NCI-H345 treated with DMSO at 0.1 percent for 48 hours (cell line): ENCODE results near the gene TRIP10.

Source experiments
- DNase-seq: peaks from one replicate; lab custom pipeline; 2025; ENCODE audit not compliant: unreplicated experiment; lab: John Stamatoyannopoulos, UW

The TRIP10 gene

GRCh38 chr19:6725513-6726231 lies 13.8 kb upstream of the TRIP10 start:
- DNase-seq = no peak

- no peak for DNase-seq
Observed at GRCh38 chr19:6728346-6728745, 11.1 kb upstream of the TRIP10 start.

GRCh38 chr19:6729573-6730152 lies 9.8 kb upstream of the TRIP10 start:
- no peak for DNase-seq

- no peak for DNase-seq
Observed at GRCh38 chr19:6730153-6730804, 9.2 kb upstream of the TRIP10 start.

GRCh38 chr19:6730941-6731670 lies 8.4 kb upstream of the TRIP10 start:
- no peak for DNase-seq

- no peak for DNase-seq
Observed at GRCh38 chr19:6731822-6732221, 7.7 kb upstream of the TRIP10 start.

GRCh38 chr19:6732803-6733337 lies 6.6 kb upstream of the TRIP10 start:
- DNase-seq = no peak

- DNase-seq = no peak
Observed at GRCh38 chr19:6733338-6734095, 6.0 kb upstream of the TRIP10 start.

- DNase-seq = no peak
Observed at GRCh38 chr19:6734096-6734696, 5.3 kb upstream of the TRIP10 start.

- no peak for DNase-seq
Observed at GRCh38 chr19:6735181-6735911, 4.1 kb upstream of the TRIP10 start.

GRCh38 chr19:6736169-6736916 lies 3.1 kb upstream of the TRIP10 start:
- DNase-seq = peak; percentile 17

- DNase-seq = no peak
Observed at GRCh38 chr19:6736917-6737283, 2.6 kb upstream of the TRIP10 start.

GRCh38 chr19:6737284-6737872 lies 2.1 kb upstream of the TRIP10 start, which contains the start of gene GPR108:
GPR108 (minus strand) TSS chr19:6737580; CDS start chr19:6737576, 4 bp downstream.
- peak; percentile 99 for DNase-seq

- no peak for DNase-seq
Observed at GRCh38 chr19:6737873-6738786, 1.4 kb upstream of the TRIP10 start.

GRCh38 chr19:6738787-6739389 lies 592 bp upstream of the TRIP10 start:
- no peak for DNase-seq

- DNase-seq = no peak
Observed at GRCh38 chr19:6739883-6740588, 556 bp downstream of the TRIP10 start.
